Natural killer cell (primary cell): Measurements from ENCODE around the gene GNMT. TPM values are rescaled to one million over a fixed set of nuclear protein-coding genes. Genes with fewer than 3 reads are reported as not detected.

Source experiments
- ATAC-seq, 3 donors: fragments of 150-1000 bp in 2 of 3; fragments of 200-7000 bp in 1 of 3; cut with Tn5 transposase; 1 replicate in 1 of 3; 2 replicates in 2 of 3; pipeline ENCODE4 v1.10.0; 2021; ENCODE audit warnings: mild to moderate bottlenecking in 2 of 3, moderate library complexity in 2 of 3
- DNase-seq, 2 donors: peaks; one replicate each; pipeline versions ENCODE4 v3.0.0 to v3.0.0-alpha.2; 2013 to 2021; ENCODE audit warnings: mixed read lengths in 1 of 2
- H3K27ac ChIP-seq: one replicate; pipeline ENCODE4 v1.5.1; 2013; ENCODE audit warnings: mild to moderate bottlenecking, low read length
- H3K27me3 ChIP-seq: one replicate; pipeline ENCODE4 v1.6.1; 2013; ENCODE audit warnings: low read length; ENCODE audit not compliant: control insufficient read depth, insufficient read depth
- H3K36me3 ChIP-seq: one replicate; pipeline ENCODE4 v1.6.1; 2013; ENCODE audit warnings: low read length; ENCODE audit not compliant: control insufficient read depth, insufficient read depth
- H3K4me1 ChIP-seq: one replicate; pipeline ENCODE4 v1.6.1; 2013; ENCODE audit warnings: low read length; ENCODE audit not compliant: control insufficient read depth, insufficient read depth
- H3K4me3 ChIP-seq: one replicate; pipeline ENCODE4 v1.5.1; 2013; ENCODE audit warnings: low read length
- H3K9me3 ChIP-seq: one replicate; pipeline ENCODE4 v1.6.1; 2013; ENCODE audit warnings: low read length; ENCODE audit not compliant: control insufficient read depth, insufficient read depth
- H3K27ac Mint-ChIP-seq, 2 donors: one replicate each; pipeline ENCODE4 v1.8.0; 2022; ENCODE audit warnings: mild to moderate bottlenecking in 2 of 2, mixed read lengths in 2 of 2, moderate library complexity in 1 of 2
- H3K27me3 Mint-ChIP-seq, 2 donors: one replicate each; pipeline ENCODE4 v1.8.0; 2022; ENCODE audit warnings: low read depth in 2 of 2, mixed read lengths in 2 of 2
- H3K36me3 Mint-ChIP-seq: one replicate; pipeline ENCODE4 v1.8.0; 2022; ENCODE audit warnings: mixed read lengths
- H3K4me1 Mint-ChIP-seq, 2 donors: one replicate each; pipeline ENCODE4 v1.8.0; 2022; ENCODE audit warnings: mixed read lengths in 2 of 2
- H3K4me3 Mint-ChIP-seq: one replicate; pipeline ENCODE4 v1.8.0; 2022; ENCODE audit warnings: mild to moderate bottlenecking, moderate library complexity, mixed read lengths
- H3K9me3 Mint-ChIP-seq, 2 donors: one replicate each; pipeline ENCODE4 v1.8.0; 2022; ENCODE audit warnings: mixed read lengths in 2 of 2
- CTCF ChIP-seq: fragments of 200-600 bp; IDR thresholded peaks from one replicate; pipeline ENCODE4 v1.8.0; 2022; ENCODE audit warnings: antibody characterized with exemption
- WGBS: methylation state at CpG from one replicate; pipeline ENCODE4 v1.1.7; 2013; ENCODE audit warnings: missing lambda C conversion rate; ENCODE audit not compliant: insufficient coverage; 5-methylcytosine and 5-hydroxymethylcytosine counted together
- intact Hi-C: fragments of 100-400 bp; cut with micrococcal nuclease; formaldehyde crosslinking; loops from one replicate; pipeline ENCODE4 v1.14.2; 2022
- total RNA-seq, 4 donors: library from RNA; stranded (reverse); fragments of 120-200 nt in 1 of 4; gene quantifications; one replicate each; pipeline versions ENCODE4 v1.2.3 to v1.2.4, GENCODE V29; 2013 to 2022

The GNMT gene
- total RNA-seq, 3 donors from 2014 or later (not counting 1 experiment from before 2014, with no cell fraction given) = 2.0 to 2.8 (median 2.6) TPM

GRCh38 chr6:42959917-42960242, 674 bp upstream of the GNMT start:
- DNase-seq = no peak
- intact Hi-C loops = no loop called here
- peak in 1 of 3 donors; percentile 5 for ATAC-seq
- H3K4me1 Mint-ChIP-seq = peaks cover 12 to 13% of the 10 kb centered on the region in 2 donors
- H3K4me1 ChIP-seq = peaks cover 15% of the 10 kb centered on the region
- no peaks in the 10 kb centered on the region for H3K9me3 ChIP-seq
- H3K27ac ChIP-seq = no peak overlapping the region
- peak overlapping the region; percentile 87 for H3K4me3 Mint-ChIP-seq
- H3K36me3 ChIP-seq = peaks cover 10% of the 10 kb centered on the region
- H3K27ac Mint-ChIP-seq = no peak overlapping the region
- TF ChIP-seq CTCF = no peak
- peaks cover 0 to 17% of the 10 kb centered on the region in 2 donors for H3K27me3 Mint-ChIP-seq
- no peaks in the 10 kb centered on the region for H3K9me3 Mint-ChIP-seq
- H3K36me3 Mint-ChIP-seq = no peaks in the 10 kb centered on the region
- WGBS = 71% methylated on average over 12 of the region's 13 CpGs
- peaks cover 9% of the 10 kb centered on the region for H3K27me3 ChIP-seq
- no peak overlapping the region for H3K4me3 ChIP-seq

GRCh38 chr6:42961020-42961470, 491 bp downstream of the GNMT start:
- DNase-seq = no peak
- no peaks in the 10 kb centered on the region for H3K9me3 Mint-ChIP-seq
- no peaks in the 10 kb centered on the region for H3K36me3 Mint-ChIP-seq
- TF ChIP-seq CTCF = no peak
- H3K27ac Mint-ChIP-seq = no peak overlapping the region
- ATAC-seq = no peak
- peaks cover 12 to 13% of the 10 kb centered on the region in 2 donors for H3K4me1 Mint-ChIP-seq
- peaks cover 9% of the 10 kb centered on the region for H3K27me3 ChIP-seq
- H3K4me1 ChIP-seq = peaks cover 15% of the 10 kb centered on the region
- peak overlapping the region; percentile 33 for H3K4me3 ChIP-seq
- H3K27ac ChIP-seq = no peak overlapping the region
- 47% methylated on average over 15 of the region's 15 CpGs for WGBS
- peaks cover 17% of the 10 kb centered on the region for H3K36me3 ChIP-seq
- H3K9me3 ChIP-seq = no peaks in the 10 kb centered on the region
- intact Hi-C loops = no loop called here
- H3K27me3 Mint-ChIP-seq = peaks cover 0 to 17% of the 10 kb centered on the region in 2 donors
- peak overlapping the region; percentile 87 for H3K4me3 Mint-ChIP-seq

GRCh38 chr6:42962096-42962495, 1.5 kb downstream of the GNMT start:
- Histone ChIP-seq H3K27me3 (peaks cover 9% of the 10 kb centered on the region), H3K9me3 (no peaks in the 10 kb centered on the region), H3K4me3 (no peak overlapping the region), H3K4me1 (peaks cover 15% of the 10 kb centered on the region), H3K36me3 (peaks cover 21% of the 10 kb centered on the region), H3K27ac (no peak overlapping the region)
- intact Hi-C loops = no loop called here
- H3K9me3 Mint-ChIP-seq = no peaks in the 10 kb centered on the region
- no peak overlapping the region for H3K27ac Mint-ChIP-seq
- no peak for ATAC-seq
- 92% methylated on average over 12 of the region's 12 CpGs for WGBS
- peaks cover 12 to 13% of the 10 kb centered on the region in 2 donors for H3K4me1 Mint-ChIP-seq
- no peak for DNase-seq
- no peaks in the 10 kb centered on the region for H3K36me3 Mint-ChIP-seq
- H3K4me3 Mint-ChIP-seq = peak overlapping the region; percentile 42
- H3K27me3 Mint-ChIP-seq = peaks cover 0 to 17% of the 10 kb centered on the region in 2 donors
- TF ChIP-seq CTCF = no peak

- H3K36me3 Mint-ChIP-seq = no peaks in the 10 kb centered on the region
- TF ChIP-seq CTCF = no peak
- no peak overlapping the region for H3K27ac Mint-ChIP-seq
- 96% methylated on average over 11 of the region's 13 CpGs for WGBS
- Histone ChIP-seq H3K4me3 (no peak overlapping the region), H3K4me1 (peaks cover 15% of the 10 kb centered on the region), H3K27me3 (peaks cover 9% of the 10 kb centered on the region), H3K27ac (no peak overlapping the region), H3K9me3 (no peaks in the 10 kb centered on the region), H3K36me3 (peaks cover 21% of the 10 kb centered on the region)
- H3K9me3 Mint-ChIP-seq = no peaks in the 10 kb centered on the region
- H3K27me3 Mint-ChIP-seq = peaks cover 0 to 17% of the 10 kb centered on the region in 2 donors
- peaks cover 12 to 13% of the 10 kb centered on the region in 2 donors for H3K4me1 Mint-ChIP-seq
- no peak for ATAC-seq
- no peak for DNase-seq
- peak overlapping the region; percentile 42 for H3K4me3 Mint-ChIP-seq
- intact Hi-C loops = no loop called here
These were observed 2.1 kb downstream of the GNMT start for GRCh38 chr6:42962502-42963178.
